ENCODE data around the gene KAT14. TPM values are rescaled to one million over a fixed set of nuclear protein-coding genes. Genes with fewer than 3 reads are reported as not detected.
A peak's percentile ranks its signal among the peaks of the same experiment; 100 is the strongest.

Gene KAT14
- total and polyA plus RNA-seq, 4 donors, result 5.3 to 12.9 (median 8.6) TPM

GRCh38 chr20:18133962-18134361, 3.7 kb upstream of the KAT14 start:
- H3K27ac ChIP-seq (ENCODE audit: low read depth in 1 of 2, low read length in 1 of 2), result peak overlapping the region in 1 of 2 donors; percentile 16
- no peaks in the 10 kb centered on the region for H3K27me3 ChIP-seq (ENCODE audit: control insufficient read depth in 3 of 3, insufficient read depth in 3 of 3, low read length in 2 of 3)
- ATAC-seq (ENCODE audit: insufficient read depth, low FRiP score) (no peak), DNase-seq (peak in 2 of 3 donors; percentile 3 to 37)
- H3K9me3 ChIP-seq (ENCODE audit: control insufficient read depth in 4 of 4, insufficient read depth in 3 of 4, low read length in 3 of 4), result no peaks in the 10 kb centered on the region
- WGBS, 2 donors, result 35 to 74% methylated on average over 2 of the region's 2 CpGs
- H3K9ac ChIP-seq (ENCODE audit: insufficient read depth in 1 of 2, low read length in 2 of 2), result peak overlapping the region in 1 of 2 donors; percentile 19
- peaks cover 0 to 15% (median 2%) of the 10 kb centered on the region in 5 donors for H3K4me1 ChIP-seq (ENCODE audit: control insufficient read depth in 5 of 5, insufficient read depth in 5 of 5, low read length in 5 of 5)
- no peak for TF ChIP-seq CTCF (IDR thresholded peaks at IDR 0.05; ENCODE audit: control extremely low read depth, extremely low read depth)
- no peak overlapping the region for H3K4me3 ChIP-seq
- H3K36me3 ChIP-seq (ENCODE audit: control insufficient read depth in 4 of 4, insufficient read depth in 4 of 4, low read length in 4 of 4), result no peaks in the 10 kb centered on the region

- peak overlapping the region; percentile 100 for H3K4me3 ChIP-seq
- H3K36me3 ChIP-seq (ENCODE audit: control insufficient read depth in 4 of 4, insufficient read depth in 4 of 4, low read length in 4 of 4), result peaks cover 0 to 6% (median 4%) of the 10 kb centered on the region in 4 donors
- H3K9me3 ChIP-seq (ENCODE audit: control insufficient read depth in 4 of 4, insufficient read depth in 3 of 4, low read length in 3 of 4), result no peaks in the 10 kb centered on the region
- peak; percentile 36 for ATAC-seq (ENCODE audit: insufficient read depth, low FRiP score)
- no peak for DNase-seq
- no peaks in the 10 kb centered on the region for H3K27me3 ChIP-seq (ENCODE audit: control insufficient read depth in 3 of 3, insufficient read depth in 3 of 3, low read length in 2 of 3)
- peak overlapping the region; percentile 86 to 96 for H3K27ac ChIP-seq (ENCODE audit: low read depth in 1 of 2, low read length in 1 of 2)
- peaks cover 0 to 24% (median 11%) of the 10 kb centered on the region in 5 donors for H3K4me1 ChIP-seq (ENCODE audit: control insufficient read depth in 5 of 5, insufficient read depth in 5 of 5, low read length in 5 of 5)
- no peak for TF ChIP-seq CTCF (IDR thresholded peaks at IDR 0.05; ENCODE audit: control extremely low read depth, extremely low read depth)
- WGBS, 2 donors, result 1% methylated on average over 15 of the region's 15 CpGs
- peak overlapping the region; percentile 86 to 92 for H3K9ac ChIP-seq (ENCODE audit: insufficient read depth in 1 of 2, low read length in 2 of 2)
These were observed 561 bp downstream of the KAT14 start for GRCh38 chr20:18138266-18138582.

GRCh38 chr20:18138639-18139583, 1.2 kb downstream of the KAT14 start:
- WGBS, 2 donors, result 39 to 43% methylated on average over 7 of the region's 7 CpGs
- Histone ChIP-seq H3K27ac (ENCODE audit: low read depth in 1 of 2, low read length in 1 of 2) (no peak overlapping the region), H3K4me1 (ENCODE audit: control insufficient read depth in 5 of 5, insufficient read depth in 5 of 5, low read length in 5 of 5) (peaks cover 0 to 21% (median 11%) of the 10 kb centered on the region in 5 donors), H3K27me3 (ENCODE audit: control insufficient read depth in 3 of 3, insufficient read depth in 3 of 3, low read length in 2 of 3) (no peaks in the 10 kb centered on the region), H3K4me3 (peak overlapping the region; percentile 100), H3K9ac (ENCODE audit: insufficient read depth in 1 of 2, low read length in 2 of 2) (peak overlapping the region; percentile 86 to 92), H3K36me3 (ENCODE audit: control insufficient read depth in 4 of 4, insufficient read depth in 4 of 4, low read length in 4 of 4) (peaks cover 0 to 6% (median 4%) of the 10 kb centered on the region in 4 donors), H3K9me3 (ENCODE audit: control insufficient read depth in 4 of 4, insufficient read depth in 3 of 4, low read length in 3 of 4) (no peaks in the 10 kb centered on the region)
- DNase-seq, result peak in 1 of 3 donors; percentile 2
- TF ChIP-seq CTCF (IDR thresholded peaks at IDR 0.05; ENCODE audit: control extremely low read depth, extremely low read depth), result no peak
- no peak for ATAC-seq (ENCODE audit: insufficient read depth, low FRiP score)

All from lung (tissue), 12 donors.